Loucy (cell line): ENCODE results near the gene CNPY1.

Experiments used
- H2AFZ ChIP-seq: fragments of 200-600 bp; sonication (generic); 2 replicates; pipeline ENCODE4 v1.6.0; 2016; ENCODE audit warnings: antibody characterized with exemption, mild to moderate bottlenecking, low read length, moderate library complexity
- H3F3A ChIP-seq: fragments of 200-600 bp; 2 replicates; pipeline ENCODE4 v1.6.0; 2016; ENCODE audit warnings: antibody characterized with exemption, low read depth, mild to moderate bottlenecking
- H3K27me3 ChIP-seq: fragments of 200-600 bp; sonication (generic); 2 replicates; pipeline ENCODE4 v1.6.1; 2014; ENCODE audit warnings: low read length, mild to moderate bottlenecking; ENCODE audit not compliant: insufficient read depth, poor library complexity, severe bottlenecking
- H3K36me3 ChIP-seq: fragments of 200-600 bp; sonication (generic); 2 replicates; pipeline ENCODE4 v1.6.1; 2016; ENCODE audit warnings: low read length; ENCODE audit not compliant: insufficient read depth
- H3K4me1 ChIP-seq: fragments of 200-600 bp; sonication (generic); 2 replicates; pipeline ENCODE4 v1.5.1; 2014; ENCODE audit warnings: low read length, mild to moderate bottlenecking; ENCODE audit not compliant: insufficient read depth, poor library complexity, severe bottlenecking
- H3K4me2 ChIP-seq: fragments of 200-600 bp; sonication (generic); 2 replicates; pipeline ENCODE4 v1.6.0; 2014; ENCODE audit warnings: antibody characterized with exemption, low read length, low read depth, mild to moderate bottlenecking; ENCODE audit not compliant: poor library complexity, severe bottlenecking
- H3K4me3 ChIP-seq: fragments of 200-600 bp; sonication (generic); 2 replicates; pipeline ENCODE4 v1.5.1; 2014; ENCODE audit warnings: low read length, mild to moderate bottlenecking, mixed read lengths; ENCODE audit not compliant: poor library complexity, severe bottlenecking
- H3K79me2 ChIP-seq: fragments of 200-600 bp; sonication (generic); 2 replicates; pipeline ENCODE4 v1.6.1; 2014; ENCODE audit warnings: low read length; ENCODE audit not compliant: insufficient read depth
- H3K9ac ChIP-seq: fragments of 200-600 bp; sonication (generic); 2 replicates; pipeline ENCODE4 v1.6.0; 2014; ENCODE audit warnings: mild to moderate bottlenecking, low read depth, low read length, moderate library complexity; ENCODE audit not compliant: poor library complexity, severe bottlenecking
- H3K9me2 ChIP-seq: fragments of 200-600 bp; sonication (generic); replicated peaks from 2 replicates; pipeline ENCODE4 v1.6.1; 2016; ENCODE audit warnings: low read depth, low read length, mixed read lengths
- H3K9me3 ChIP-seq: fragments of 200-600 bp; sonication (generic); 2 replicates; pipeline ENCODE4 v1.6.1; 2014; ENCODE audit warnings: mild to moderate bottlenecking, antibody characterized with exemption, low read length, low read depth; ENCODE audit not compliant: insufficient read depth
- H4K20me1 ChIP-seq: fragments of 200-600 bp; sonication (generic); 2 replicates; pipeline ENCODE4 v1.6.0; 2014; ENCODE audit warnings: antibody characterized with exemption, low read length, mild to moderate bottlenecking; ENCODE audit not compliant: insufficient read depth, poor library complexity, severe bottlenecking
- EZH2phosphoT487 ChIP-seq: fragments of 200-600 bp; IDR thresholded peaks from 2 replicates; pipeline ENCODE4 v1.6.1; 2018; ENCODE audit warnings: antibody characterized with exemption, mild to moderate bottlenecking, moderate library complexity, borderline replicate concordance
- TF ChIP-seq, protein P1 (sequence below): fragments of 200-600 bp; sonication (generic); conservative IDR thresholded peaks from 2 replicates; pipeline ENCODE4 v1.5.1; 2014; ENCODE audit warnings: mild to moderate bottlenecking, antibody characterized with exemption, low read length

The CNPY1 gene

DNA sequence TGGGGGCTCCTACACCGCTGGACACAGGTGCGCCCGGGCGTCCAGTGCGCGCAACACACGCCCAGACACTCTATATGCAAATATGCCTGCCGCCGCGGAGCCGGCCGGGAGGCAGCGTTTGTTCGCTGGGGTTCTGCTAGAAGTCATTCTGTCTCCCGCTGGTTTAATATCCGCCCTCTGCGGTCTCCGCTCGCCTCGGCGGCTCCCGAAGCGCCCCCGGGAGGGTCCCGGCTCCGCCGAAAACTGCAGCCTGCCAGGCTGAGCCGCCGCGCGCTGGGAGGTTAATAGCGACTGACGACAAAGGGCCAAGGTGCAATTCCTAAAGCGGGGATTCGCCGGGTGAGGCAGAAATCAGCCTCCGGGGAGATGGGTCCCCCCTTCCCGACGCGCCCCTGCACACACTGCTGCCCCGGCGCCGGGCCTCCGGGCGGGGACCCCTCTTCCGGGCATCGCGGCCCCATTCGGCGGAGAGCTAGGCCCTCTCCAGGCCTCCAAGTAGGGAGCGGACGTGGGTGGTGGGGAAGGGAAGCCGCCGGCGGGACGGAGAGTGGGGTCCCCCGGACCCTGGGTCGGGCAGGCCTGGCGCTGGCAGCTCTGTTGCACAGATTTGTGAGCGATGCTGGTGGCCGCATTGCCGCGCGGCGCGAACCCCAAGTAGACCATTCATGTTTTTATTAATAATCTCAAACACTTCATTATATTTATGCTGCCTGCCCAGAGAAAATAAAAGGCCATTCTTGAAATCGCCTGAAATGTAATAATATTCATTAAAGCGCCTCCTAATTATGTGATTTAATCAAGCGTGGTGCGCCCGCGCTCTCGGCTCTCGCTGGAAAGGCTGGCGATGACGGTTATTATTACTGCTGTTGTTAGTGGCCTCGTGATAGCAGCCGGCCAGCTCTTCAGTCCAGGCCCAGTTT is 79.3 kb downstream of the CNPY1 start:
- Histone ChIP-seq H4K20me1 (no peaks in the 10 kb centered on the region), H3K27me3 (no peaks in the 10 kb centered on the region), H3K9me2 (no peaks in the 10 kb centered on the region), H2AFZ (no peak overlapping the region), H3K9ac (no peak overlapping the region), H3K36me3 (no peaks in the 10 kb centered on the region), H3K4me2 (no peak overlapping the region), H3K4me3 (no peak overlapping the region), H3K4me1 (no peaks in the 10 kb centered on the region), H3K79me2 (no peaks in the 10 kb centered on the region), H3F3A (no peaks in the 10 kb centered on the region), H3K9me3 (no peaks in the 10 kb centered on the region)
- TF ChIP-seq EZH2phosphoT487: no peak
- TF ChIP-seq, protein P1, sequence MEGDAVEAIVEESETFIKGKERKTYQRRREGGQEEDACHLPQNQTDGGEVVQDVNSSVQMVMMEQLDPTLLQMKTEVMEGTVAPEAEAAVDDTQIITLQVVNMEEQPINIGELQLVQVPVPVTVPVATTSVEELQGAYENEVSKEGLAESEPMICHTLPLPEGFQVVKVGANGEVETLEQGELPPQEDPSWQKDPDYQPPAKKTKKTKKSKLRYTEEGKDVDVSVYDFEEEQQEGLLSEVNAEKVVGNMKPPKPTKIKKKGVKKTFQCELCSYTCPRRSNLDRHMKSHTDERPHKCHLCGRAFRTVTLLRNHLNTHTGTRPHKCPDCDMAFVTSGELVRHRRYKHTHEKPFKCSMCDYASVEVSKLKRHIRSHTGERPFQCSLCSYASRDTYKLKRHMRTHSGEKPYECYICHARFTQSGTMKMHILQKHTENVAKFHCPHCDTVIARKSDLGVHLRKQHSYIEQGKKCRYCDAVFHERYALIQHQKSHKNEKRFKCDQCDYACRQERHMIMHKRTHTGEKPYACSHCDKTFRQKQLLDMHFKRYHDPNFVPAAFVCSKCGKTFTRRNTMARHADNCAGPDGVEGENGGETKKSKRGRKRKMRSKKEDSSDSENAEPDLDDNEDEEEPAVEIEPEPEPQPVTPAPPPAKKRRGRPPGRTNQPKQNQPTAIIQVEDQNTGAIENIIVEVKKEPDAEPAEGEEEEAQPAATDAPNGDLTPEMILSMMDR: no peak

DNA sequence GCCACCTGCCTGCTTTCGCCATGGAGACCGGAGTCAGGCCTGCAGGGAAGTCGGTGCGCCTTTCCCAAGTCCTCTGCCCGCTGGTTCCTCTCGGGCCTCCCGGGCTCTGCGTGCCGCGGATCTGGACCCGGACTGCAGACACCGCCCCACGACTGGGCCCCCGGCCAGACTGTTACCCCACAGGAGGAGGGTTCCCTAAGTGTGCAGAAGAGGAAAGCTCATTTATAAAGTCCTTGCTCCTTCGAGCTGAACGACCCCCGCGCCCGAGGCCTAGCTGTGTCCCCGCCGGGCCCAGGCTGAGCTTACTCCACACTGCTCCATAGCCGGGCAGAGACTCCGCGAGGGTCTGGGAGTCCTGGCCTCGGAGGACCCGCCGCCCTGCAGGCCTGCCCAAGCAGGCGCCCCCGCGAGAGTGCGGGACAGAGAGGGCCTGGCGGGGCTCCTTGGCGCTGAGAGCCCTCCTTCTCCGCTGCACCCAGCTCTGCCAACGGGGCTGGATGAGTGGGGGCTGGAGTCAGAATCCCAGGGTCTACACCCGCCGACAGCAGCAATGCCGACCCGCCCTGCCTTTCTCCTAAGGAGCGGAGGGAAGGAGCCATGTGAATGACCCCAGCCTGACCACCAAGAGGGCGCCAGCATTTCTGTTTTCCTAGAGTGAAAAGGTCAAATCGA is 80.1 kb downstream of the CNPY1 start:
- Histone ChIP-seq H3K9ac (no peak overlapping the region), H2AFZ (no peak overlapping the region), H3K36me3 (no peaks in the 10 kb centered on the region), H3K4me2 (no peak overlapping the region), H3K4me1 (no peaks in the 10 kb centered on the region), H3K79me2 (no peaks in the 10 kb centered on the region), H3K9me3 (no peaks in the 10 kb centered on the region), H3K4me3 (no peak overlapping the region), H3K27me3 (no peaks in the 10 kb centered on the region), H4K20me1 (no peaks in the 10 kb centered on the region), H3K9me2 (no peaks in the 10 kb centered on the region), H3F3A (no peaks in the 10 kb centered on the region)
- TF ChIP-seq EZH2phosphoT487: no peak
- TF ChIP-seq, protein P1: no peak

DNA sequence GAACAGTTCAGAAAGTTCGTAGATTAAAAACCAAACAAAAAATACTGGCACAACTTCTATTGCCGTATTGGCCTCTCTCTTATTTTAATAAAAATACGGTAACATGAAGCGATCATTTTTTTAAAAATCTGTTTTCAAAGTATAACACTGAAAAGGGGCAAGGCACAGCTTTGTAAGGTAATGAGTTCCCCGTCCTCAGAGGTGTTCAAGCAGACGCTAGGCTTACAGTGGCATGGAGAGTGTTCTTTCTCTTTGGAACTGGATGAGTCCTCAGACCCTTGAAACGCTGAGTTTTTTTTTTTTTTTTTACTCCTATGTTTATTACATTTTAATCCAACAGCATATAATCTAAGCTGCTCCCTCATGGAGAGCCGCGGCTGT is 80.6 kb downstream of the CNPY1 start:
- no peaks in the 10 kb centered on the region for H3K27me3 ChIP-seq
- H4K20me1 ChIP-seq: no peaks in the 10 kb centered on the region

More for the DNA sequence above, 80.6 kb downstream of the CNPY1 start:
- no peak overlapping the region for H3K4me3 ChIP-seq
- H3K4me1 ChIP-seq: no peaks in the 10 kb centered on the region
- no peak overlapping the region for H3K4me2 ChIP-seq
- H3F3A ChIP-seq: no peaks in the 10 kb centered on the region
- H3K9me3 ChIP-seq: no peaks in the 10 kb centered on the region
- no peak overlapping the region for H2AFZ ChIP-seq
- H3K36me3 ChIP-seq: no peaks in the 10 kb centered on the region
- no peaks in the 10 kb centered on the region for H3K9me2 ChIP-seq
- no peak for TF ChIP-seq EZH2phosphoT487
- TF ChIP-seq, protein P1: no peak
- H3K79me2 ChIP-seq: no peaks in the 10 kb centered on the region
- H3K9ac ChIP-seq: no peak overlapping the region
